Activated naive CD8-positive, alpha-beta T cell treated with anti-CD3 and anti-CD28 coated beads, Interleukin-2, amount 10 ng/mL, durations not matched to agents 7 days and 5 days (primary cell): ENCODE data around the gene NKAPD1. TPM values are rescaled to one million over a fixed set of nuclear protein-coding genes. Genes with fewer than 3 reads are reported as not detected.
"Not testable (repeated sequence)": the region's sequence is repeated elsewhere in the genome, so short reads cannot be mapped to it uniquely, and the experiment has no call there.

Source experiments
- ATAC-seq: fragments of 150-1000 bp; cut with Tn5 transposase; one replicate; pipeline ENCODE4 v1.10.0; 2021; ENCODE audit warnings: low read depth, moderate library complexity
- POLR2A ChIA-PET: fragments of 350-600 bp; sonication (Branson Sonifier 250); formaldehyde crosslinking; loops from one replicate; lab custom pipeline; 2021; ENCODE audit warnings: antibody characterized with exemption; lab: Charles Lee
- DNase-seq: peaks from one replicate; pipeline ENCODE4 v3.0.0; 2021
- H3K27ac Mint-ChIP-seq: one replicate; pipeline ENCODE4 v1.8.0; 2022; ENCODE audit warnings: mild to moderate bottlenecking, mixed read lengths
- H3K27me3 Mint-ChIP-seq: one replicate; pipeline ENCODE4 v1.8.0; 2022; ENCODE audit warnings: mild to moderate bottlenecking, moderate library complexity, mixed read lengths
- H3K36me3 Mint-ChIP-seq: one replicate; pipeline ENCODE4 v1.8.0; 2021; ENCODE audit warnings: mild to moderate bottlenecking, mixed read lengths
- H3K4me1 Mint-ChIP-seq: one replicate; pipeline ENCODE4 v1.8.0; 2021; ENCODE audit warnings: mixed read lengths
- H3K4me3 Mint-ChIP-seq: one replicate; pipeline ENCODE4 v1.8.0; 2022; ENCODE audit warnings: mild to moderate bottlenecking, moderate library complexity, mixed read lengths
- H3K9me3 Mint-ChIP-seq: one replicate; pipeline ENCODE4 v1.8.0; 2021; ENCODE audit warnings: mixed read lengths
- total RNA-seq, 2 experiments: library from RNA; stranded (reverse); gene quantifications; one replicate each; pipeline ENCODE4 v1.2.3, GENCODE V29; 2021

The NKAPD1 gene
- total RNA-seq: 10 to 100 TPM; 21.5 to 22.7 TPM

- DNase-seq (peak; percentile 78), ATAC-seq (peak; percentile 79)
- POLR2A ChIA-PET: interaction anchor here (0.8 to 1.4 kb wide), 4 partner anchors 9 to 148 kb away, joined by 3 to 7 read pairs (median 5); partner anchors contain the start of genes SDHD and TIMM8B
- Mint-ChIP-seq H3K36me3 (peaks cover 8% of the 10 kb centered on the region), H3K4me3 (peak within 1 kb of the TSS; percentile 93), H3K27me3 (peaks cover 14% of the 10 kb centered on the region), H3K9me3 (no peaks in the 10 kb centered on the region), H3K27ac (peak within 1 kb of the TSS; percentile 95), H3K4me1 (peaks cover 22% of the 10 kb centered on the region)
These were observed at the start of gene NKAPD1, which contains the start of gene PIH1D2 for GRCh38 chr11:112073941-112074811. TSS of gene NKAPD1 (plus strand) at chr11:112074299. CDS start at chr11:112075575, 1,276 bp downstream. TSS of gene PIH1D2 (minus strand) at chr11:112074017. CDS start at chr11:112073174, 843 bp downstream.

- Mint-ChIP-seq H3K27ac (peak within 1 kb of the TSS; percentile 99), H3K4me1 (peaks cover 14% of the 10 kb centered on the region), H3K9me3 (no peaks in the 10 kb centered on the region), H3K27me3 (no peaks in the 10 kb centered on the region), H3K36me3 (peaks cover 12% of the 10 kb centered on the region), H3K4me3 (peak within 1 kb of the TSS; percentile 100)
- POLR2A ChIA-PET: interaction anchor here (0.7 to 1.2 kb wide), 2 partner anchors 89 to 98 kb away, joined by 3 to 5 read pairs; no protein-coding TSS in a partner anchor
- DNase-seq: peak; percentile 90
- peak; percentile 85 for ATAC-seq
These were observed 49.1 kb upstream of the NKAPD1 start, which contains the start of gene DLAT for GRCh38 chr11:112024773-112025678. TSS of gene DLAT (plus strand) at chr11:112025408. CDS start at chr11:112025473, 65 bp downstream.

- POLR2A ChIA-PET: interaction anchor here (0.6 kb wide), 1 partner anchor 99 kb away, joined by 3 read pairs; no protein-coding TSS in a partner anchor
- Mint-ChIP-seq H3K4me3 (peak overlapping the region; percentile 100), H3K9me3 (no peaks in the 10 kb centered on the region), H3K27me3 (no peaks in the 10 kb centered on the region), H3K4me1 (peaks cover 14% of the 10 kb centered on the region), H3K36me3 (peaks cover 16% of the 10 kb centered on the region), H3K27ac (peak overlapping the region; percentile 99)
- ATAC-seq (no peak), DNase-seq (no peak)
These were observed 48.4 kb upstream of the NKAPD1 start for GRCh38 chr11:112025707-112026106.

GRCh38 chr11:112026784-112027410 is 47.2 kb upstream of the NKAPD1 start:
- H3K9me3 Mint-ChIP-seq, ATAC-seq, POLR2A ChIA-PET, H3K27ac Mint-ChIP-seq, H3K27me3 Mint-ChIP-seq, H3K4me3 Mint-ChIP-seq, DNase-seq: not testable (repeated sequence)
- peaks cover 16% of the 10 kb centered on the region for H3K36me3 Mint-ChIP-seq
- H3K4me1 Mint-ChIP-seq: peaks cover 14% of the 10 kb centered on the region

- POLR2A ChIA-PET: no interaction called here
- Mint-ChIP-seq H3K27me3 (no peaks in the 10 kb centered on the region), H3K4me3 (no peak overlapping the region), H3K36me3 (peaks cover 22% of the 10 kb centered on the region), H3K9me3 (no peaks in the 10 kb centered on the region), H3K4me1 (peaks cover 10% of the 10 kb centered on the region), H3K27ac (no peak overlapping the region)
- ATAC-seq (no peak), DNase-seq (no peak)
These were observed 44.6 kb upstream of the NKAPD1 start for GRCh38 chr11:112029460-112029859.

- POLR2A ChIA-PET: no interaction called here
- Mint-ChIP-seq H3K4me3 (no peak overlapping the region), H3K9me3 (no peaks in the 10 kb centered on the region), H3K27me3 (no peaks in the 10 kb centered on the region), H3K4me1 (peaks cover 8% of the 10 kb centered on the region), H3K36me3 (peaks cover 25% of the 10 kb centered on the region), H3K27ac (no peak overlapping the region)
- DNase-seq: no peak
- ATAC-seq: no peak
These were observed 40.2 kb upstream of the NKAPD1 start for GRCh38 chr11:112033902-112034301.

- no peak overlapping the region for H3K27ac Mint-ChIP-seq
- H3K27me3 Mint-ChIP-seq: no peaks in the 10 kb centered on the region
- peaks cover 26% of the 10 kb centered on the region for H3K36me3 Mint-ChIP-seq
- H3K4me3 Mint-ChIP-seq: no peak overlapping the region
- POLR2A ChIA-PET: no interaction called here
- no peak for ATAC-seq
- H3K9me3 Mint-ChIP-seq: no peaks in the 10 kb centered on the region
- no peak for DNase-seq
- peaks cover 14% of the 10 kb centered on the region for H3K4me1 Mint-ChIP-seq
These were observed 36.6 kb upstream of the NKAPD1 start for GRCh38 chr11:112037527-112037926.

GRCh38 chr11:112042161-112042960 is 31.7 kb upstream of the NKAPD1 start:
- no peak for ATAC-seq
- POLR2A ChIA-PET: no interaction called here
- Mint-ChIP-seq H3K27me3 (no peaks in the 10 kb centered on the region), H3K36me3 (peaks cover 45% of the 10 kb centered on the region), H3K4me1 (peaks cover 9% of the 10 kb centered on the region), H3K4me3 (no peak overlapping the region), H3K27ac (no peak overlapping the region), H3K9me3 (no peaks in the 10 kb centered on the region)
- DNase-seq: no peak

- no peaks in the 10 kb centered on the region for H3K9me3 Mint-ChIP-seq
- POLR2A ChIA-PET: no interaction called here
- H3K27me3 Mint-ChIP-seq: no peaks in the 10 kb centered on the region
- H3K4me1 Mint-ChIP-seq: peaks cover 10% of the 10 kb centered on the region
- no peak overlapping the region for H3K27ac Mint-ChIP-seq
- no peak for ATAC-seq
- peaks cover 47% of the 10 kb centered on the region for H3K36me3 Mint-ChIP-seq
- no peak for DNase-seq
- no peak overlapping the region for H3K4me3 Mint-ChIP-seq
These were observed 31.2 kb upstream of the NKAPD1 start for GRCh38 chr11:112042961-112043304.

- H3K9me3 Mint-ChIP-seq: no peaks in the 10 kb centered on the region
- no peak overlapping the region for H3K27ac Mint-ChIP-seq
- DNase-seq: no peak
- no peak overlapping the region for H3K4me3 Mint-ChIP-seq
- H3K36me3 Mint-ChIP-seq: peaks cover 53% of the 10 kb centered on the region
- POLR2A ChIA-PET: no interaction called here
- no peaks in the 10 kb centered on the region for H3K27me3 Mint-ChIP-seq
- peaks cover 12% of the 10 kb centered on the region for H3K4me1 Mint-ChIP-seq
- no peak for ATAC-seq
These were observed 29.1 kb upstream of the NKAPD1 start for GRCh38 chr11:112044961-112045360.

- H3K36me3 Mint-ChIP-seq: peaks cover 56% of the 10 kb centered on the region
- POLR2A ChIA-PET: not testable (repeated sequence)
These were observed 27.5 kb upstream of the NKAPD1 start for GRCh38 chr11:112046647-112047046.

GRCh38 chr11:112048256-112048655 is 25.8 kb upstream of the NKAPD1 start:
- H3K27ac Mint-ChIP-seq, H3K27me3 Mint-ChIP-seq, DNase-seq, H3K4me1 Mint-ChIP-seq, H3K4me3 Mint-ChIP-seq, H3K9me3 Mint-ChIP-seq, ATAC-seq: not testable (repeated sequence)
- H3K36me3 Mint-ChIP-seq: peaks cover 64% of the 10 kb centered on the region
- POLR2A ChIA-PET: interaction anchor here (0.7 kb wide), 1 partner anchor 184 kb away, joined by 3 read pairs; no protein-coding TSS in a partner anchor

More at GRCh38 chr11:112046647-112047046, 27.5 kb upstream of the NKAPD1 start:
- not testable (repeated sequence) for H3K9me3 Mint-ChIP-seq, H3K27ac Mint-ChIP-seq, ATAC-seq, DNase-seq, H3K4me3 Mint-ChIP-seq, H3K27me3 Mint-ChIP-seq
- H3K4me1 Mint-ChIP-seq: peaks cover 10% of the 10 kb centered on the region
